Right atrium auricular region (tissue), 2 donors: Measurements from ENCODE around the gene VIT. TPM values are rescaled to one million over a fixed set of nuclear protein-coding genes. Genes with fewer than 3 reads are reported as not detected.

Experiments used
- DNase-seq: peaks from one replicate; pipeline ENCODE4 v3.0.0-alpha.2; 2019; ENCODE audit warnings: low spot score
- H3K27ac ChIP-seq, 2 donors: fragments of 200-600 bp; sonication (generic); 1 replicate in 1 of 2; 2 replicates in 1 of 2; pipeline ENCODE4 v1.5.1; 2016 to 2019
- H3K27me3 ChIP-seq, 2 donors: fragments of 200-600 bp; sonication (generic); one replicate each; pipeline versions ENCODE4 v1.5.1 to v1.6.0; 2017 to 2019
- H3K36me3 ChIP-seq: fragments of 200-600 bp; sonication (generic); one replicate; pipeline ENCODE4 v1.5.1; 2016
- H3K4me1 ChIP-seq, 2 donors: fragments of 200-600 bp; sonication (generic); one replicate each; pipeline versions ENCODE4 v1.5.1 to v1.6.0; 2017 to 2019
- H3K4me3 ChIP-seq, 2 donors: fragments of 200-600 bp; sonication (generic); 1 replicate in 1 of 2; 2 replicates in 1 of 2; pipeline ENCODE4 v1.5.1; 2017 to 2019; ENCODE audit warnings: mild to moderate bottlenecking in 1 of 2, moderate library complexity in 1 of 2
- H3K9me3 ChIP-seq, 2 donors: fragments of 200-600 bp; sonication (generic); one replicate each; pipeline ENCODE4 v1.5.1; 2019
- CTCF ChIP-seq, 2 donors: fragments of 200-600 bp; sonication (generic); IDR thresholded peaks; one replicate each; pipeline ENCODE4 v1.5.1; 2019; ENCODE audit warnings: antibody characterized with exemption in 2 of 2
- total RNA-seq, 2 donors: library from RNA; depleted of rRNA; stranded (reverse); fragments of >200 nt; gene quantifications; one replicate each; pipeline ENCODE4 v1.1.0, GENCODE V29; 2016

The VIT gene
- total RNA-seq, 2 donors from 2014 or later = 12.3 to 16.9 TPM

GRCh38 chr2:36657703-36658102 lies 38.8 kb upstream of the VIT start:
- no peak overlapping the region for H3K4me3 ChIP-seq
- no peak for TF ChIP-seq CTCF (IDR thresholded peaks at IDR 0.05)

GRCh38 chr2:36658277-36658748 lies 38.2 kb upstream of the VIT start:
- no peaks in the 10 kb centered on the region for H3K4me1 ChIP-seq
- H3K27ac ChIP-seq = no peak overlapping the region
- H3K9me3 ChIP-seq = no peaks in the 10 kb centered on the region
- DNase-seq = no peak
- TF ChIP-seq CTCF (IDR thresholded peaks at IDR 0.05) = no peak
- H3K27me3 ChIP-seq = no peaks in the 10 kb centered on the region
- no peaks in the 10 kb centered on the region for H3K36me3 ChIP-seq
- H3K4me3 ChIP-seq = no peak overlapping the region

More at GRCh38 chr2:36657703-36658102, 38.8 kb upstream of the VIT start:
- Histone ChIP-seq H3K27me3 (no peaks in the 10 kb centered on the region), H3K9me3 (no peaks in the 10 kb centered on the region), H3K27ac (no peak overlapping the region), H3K4me1 (no peaks in the 10 kb centered on the region), H3K36me3 (no peaks in the 10 kb centered on the region)
- no peak for DNase-seq

- no peak for TF ChIP-seq CTCF (IDR thresholded peaks at IDR 0.05)
- no peaks in the 10 kb centered on the region for H3K36me3 ChIP-seq
- H3K9me3 ChIP-seq = no peaks in the 10 kb centered on the region
- H3K27ac ChIP-seq = no peak overlapping the region
- no peak for DNase-seq
- H3K27me3 ChIP-seq = no peaks in the 10 kb centered on the region
- no peak overlapping the region for H3K4me3 ChIP-seq
- H3K4me1 ChIP-seq = peaks cover 0 to 3% of the 10 kb centered on the region in 2 donors
Observed at GRCh38 chr2:36659218-36659617, 37.3 kb upstream of the VIT start.

GRCh38 chr2:36659872-36660312 lies 36.6 kb upstream of the VIT start:
- Histone ChIP-seq H3K9me3 (no peaks in the 10 kb centered on the region), H3K27me3 (no peaks in the 10 kb centered on the region), H3K4me1 (peaks cover 0 to 3% of the 10 kb centered on the region in 2 donors), H3K36me3 (no peaks in the 10 kb centered on the region), H3K27ac (no peak overlapping the region), H3K4me3 (no peak overlapping the region)
- DNase-seq = no peak
- TF ChIP-seq CTCF (IDR thresholded peaks at IDR 0.05) = no peak

- Histone ChIP-seq H3K36me3 (no peaks in the 10 kb centered on the region), H3K27me3 (no peaks in the 10 kb centered on the region), H3K27ac (no peak overlapping the region), H3K9me3 (no peaks in the 10 kb centered on the region), H3K4me3 (no peak overlapping the region), H3K4me1 (peaks cover 0 to 3% of the 10 kb centered on the region in 2 donors)
- TF ChIP-seq CTCF (IDR thresholded peaks at IDR 0.05) = no peak
- DNase-seq = no peak
Observed at GRCh38 chr2:36662638-36663037, 33.9 kb upstream of the VIT start.

- no peak for DNase-seq
- no peak for TF ChIP-seq CTCF (IDR thresholded peaks at IDR 0.05)
- Histone ChIP-seq H3K4me3 (no peak overlapping the region), H3K27me3 (no peaks in the 10 kb centered on the region), H3K4me1 (peaks cover 0 to 3% of the 10 kb centered on the region in 2 donors), H3K9me3 (no peaks in the 10 kb centered on the region), H3K27ac (no peak overlapping the region), H3K36me3 (no peaks in the 10 kb centered on the region)
Observed at GRCh38 chr2:36663295-36663694, 33.2 kb upstream of the VIT start.
